CD14-positive monocyte (primary cell): Measurements from ENCODE around the gene GTSF1L. TPM values are rescaled to one million over a fixed set of nuclear protein-coding genes. Genes with fewer than 3 reads are reported as not detected.

Experiments
- DNase-seq, 3 donors: peaks; one replicate each; pipeline ENCODE4 v3.0.0-alpha.2; 2011 to 2022
- H2AFZ ChIP-seq: 2 replicates; pipeline ENCODE4 v1.6.0; 2012; ENCODE audit warnings: mild to moderate bottlenecking, low read depth, low read length, inconsistent platforms; ENCODE audit not compliant: insufficient read depth, poor library complexity, severe bottlenecking
- H3K27ac ChIP-seq, 2 donors: 1 replicate in 1 of 2; 2 replicates in 1 of 2; pipeline ENCODE4 v1.5.1; 2012 to 2013; ENCODE audit warnings: low read length in 2 of 2, control low read depth in 1 of 2, inconsistent platforms in 1 of 2, low read depth in 1 of 2, mild to moderate bottlenecking in 1 of 2
- H3K27me3 ChIP-seq, 2 donors: one replicate each; pipeline versions ENCODE4 v1.6.0 to v1.6.1; 2011 to 2013; ENCODE audit warnings: low read length in 2 of 2; ENCODE audit not compliant: control insufficient read depth in 2 of 2, insufficient read depth in 2 of 2
- H3K36me3 ChIP-seq, 2 donors: replicated peaks in 1 of 2; 1 replicate in 1 of 2; 2 replicates in 1 of 2; pipeline versions ENCODE4 v1.5.1 to v1.6.1; 2012 to 2013; ENCODE audit warnings: low read length in 2 of 2, control low read depth in 1 of 2, inconsistent platforms in 1 of 2, mild to moderate bottlenecking in 1 of 2; ENCODE audit not compliant: insufficient read depth in 2 of 2, control insufficient read depth in 1 of 2
- H3K4me1 ChIP-seq, 2 donors: 1 replicate in 1 of 2; 2 replicates in 1 of 2; pipeline versions ENCODE4 v1.5.1 to v1.6.1; 2012 to 2013; ENCODE audit warnings: low read length in 2 of 2, control low read depth in 1 of 2, inconsistent platforms in 1 of 2, mild to moderate bottlenecking in 1 of 2, moderate library complexity in 1 of 2; ENCODE audit not compliant: insufficient read depth in 2 of 2, control insufficient read depth in 1 of 2
- H3K4me2 ChIP-seq: replicated peaks from 2 replicates; pipeline ENCODE3; 2012; ENCODE audit warnings: low read length, moderate library complexity, mild to moderate bottlenecking; ENCODE audit not compliant: poor library complexity, severe bottlenecking; ENCODE audit errors: extremely low read depth
- H3K4me3 ChIP-seq, 3 experiments: fragments of 200-600 bp in 1 of 3; sonication (generic) in 1 of 3; replicated peaks in 1 of 3; 1 replicate in 2 of 3; 2 replicates in 1 of 3; pipeline ENCODE4 v1.5.1; 2011 to 2013; ENCODE audit warnings: low read length in 3 of 3, mild to moderate bottlenecking in 3 of 3, control low read depth in 2 of 3, low read depth in 2 of 3, inconsistent platforms in 1 of 3, moderate library complexity in 1 of 3
- H3K79me2 ChIP-seq: 2 replicates; pipeline ENCODE4 v1.6.0; 2012; ENCODE audit warnings: mild to moderate bottlenecking, control low read depth, inconsistent platforms, low read length, moderate library complexity; ENCODE audit not compliant: insufficient read depth
- H3K9ac ChIP-seq: 2 replicates; pipeline ENCODE4 v1.6.0; 2017; ENCODE audit warnings: low read length, mild to moderate bottlenecking; ENCODE audit not compliant: insufficient read depth, poor library complexity, severe bottlenecking
- H3K9me3 ChIP-seq, 2 donors: replicated peaks in 1 of 2; 1 replicate in 1 of 2; 2 replicates in 1 of 2; pipeline versions ENCODE4 v1.5.1 to v1.6.1; 2012 to 2013; ENCODE audit warnings: low read length in 2 of 2, control low read depth in 1 of 2; ENCODE audit not compliant: control insufficient read depth in 1 of 2, insufficient read depth in 1 of 2
- H4K20me1 ChIP-seq: 2 replicates; pipeline ENCODE4 v1.6.0; 2012; ENCODE audit warnings: mild to moderate bottlenecking, low read length, control low read depth, moderate library complexity; ENCODE audit not compliant: insufficient read depth
- H3K27ac Mint-ChIP-seq, 7 donors: one replicate each; pipeline ENCODE4 v1.8.0; 2020; ENCODE audit warnings: mild to moderate bottlenecking in 7 of 7, mixed read lengths in 7 of 7, moderate library complexity in 6 of 7, inconsistent platforms in 2 of 7
- H3K27me3 Mint-ChIP-seq, 3 donors: one replicate each; pipeline ENCODE4 v1.8.0; 2021 to 2022; ENCODE audit warnings: low read depth in 3 of 3, mild to moderate bottlenecking in 3 of 3, mixed read lengths in 3 of 3, moderate library complexity in 3 of 3, inconsistent platforms in 1 of 3
- H3K36me3 Mint-ChIP-seq, 2 donors: one replicate each; pipeline ENCODE4 v1.8.0; 2020; ENCODE audit warnings: mixed read lengths in 2 of 2, inconsistent platforms in 1 of 2, mild to moderate bottlenecking in 1 of 2
- H3K4me1 Mint-ChIP-seq: one replicate; pipeline ENCODE4 v1.8.0; 2020; ENCODE audit warnings: mild to moderate bottlenecking, mixed read lengths
- H3K4me3 Mint-ChIP-seq, 2 donors: one replicate each; pipeline ENCODE4 v1.8.0; 2020; ENCODE audit warnings: mild to moderate bottlenecking in 2 of 2, mixed read lengths in 2 of 2, moderate library complexity in 1 of 2
- H3K9me3 Mint-ChIP-seq, 7 donors: one replicate each; pipeline ENCODE4 v1.8.0; 2020 to 2022; ENCODE audit warnings: mixed read lengths in 7 of 7, mild to moderate bottlenecking in 6 of 7, moderate library complexity in 6 of 7, inconsistent platforms in 2 of 7
- CTCF ChIP-seq: fragments of 200-600 bp; IDR thresholded peaks from one replicate; pipeline ENCODE4 v1.8.0; 2022; ENCODE audit warnings: antibody characterized with exemption, mild to moderate bottlenecking
- WGBS: methylation state at CpG from one replicate; pipeline ENCODE4 v1.1.5; 2013; ENCODE audit warnings: missing lambda C conversion rate; ENCODE audit not compliant: insufficient coverage; 5-methylcytosine and 5-hydroxymethylcytosine counted together
- intact Hi-C, 2 donors: fragments of 100-400 bp; cut with micrococcal nuclease; formaldehyde crosslinking; loops; one replicate each; pipeline versions ENCODE4 v1.15.0 to v1.15.1; 2023
- polyA plus RNA-seq, 3 donors: library from polyadenylated mRNA; depleted of rRNA in 1 of 3; unstranded in 2 of 3; stranded (reverse) in 1 of 3; fragments of 300-500 nt in 2 of 3; fragments of >200 nt in 1 of 3; fragmentation: Illumina TruSeq in 2 of 3; gene quantifications; 1 replicate in 2 of 3; 2 replicates in 1 of 3; pipeline ENCODE4 v1.2.3, GENCODE V29; 2012 to 2021

The GTSF1L gene
- polyA plus RNA-seq, 3 donors, result not detected

DNA sequence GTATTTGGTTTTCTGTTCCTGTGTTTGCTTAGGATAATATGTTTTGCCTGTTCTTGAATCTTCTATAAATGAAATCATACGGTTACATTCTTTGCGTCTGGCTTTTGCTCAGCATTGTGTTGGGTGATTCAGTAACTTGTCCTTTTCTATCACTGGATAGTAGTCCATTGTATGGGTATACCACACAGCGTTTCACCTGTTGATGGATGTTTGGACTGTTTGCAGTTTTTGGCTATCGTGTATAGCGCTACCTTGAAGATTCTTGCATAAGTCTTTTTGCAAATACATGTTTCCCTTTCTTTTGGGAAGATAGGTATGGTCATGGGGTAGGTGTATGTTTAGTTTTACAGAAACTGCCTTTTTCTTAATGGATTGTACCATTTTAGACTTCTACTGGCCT is 50.4 kb downstream of the GTSF1L start:
- Mint-ChIP-seq H3K36me3 (peaks cover 22 to 55% of the 10 kb centered on the region in 2 donors), H3K27ac (no peak overlapping the region), H3K4me3 (no peak overlapping the region), H3K4me1 (no peaks in the 10 kb centered on the region), H3K9me3 (no peaks in the 10 kb centered on the region), H3K27me3 (peaks cover 0 to 2% (median 0%) of the 10 kb centered on the region in 3 donors)
- no peak overlapping the region for H3K4me2 ChIP-seq
- no peak overlapping the region for H3K4me3 ChIP-seq
- no peaks in the 10 kb centered on the region for H3K27me3 ChIP-seq
- 100% methylated on average over 4 of the region's 5 CpGs for WGBS
- H3K9me3 ChIP-seq, result no peaks in the 10 kb centered on the region
- no peak overlapping the region for H3K9ac ChIP-seq
- TF ChIP-seq CTCF, result no peak
- no peak for DNase-seq
- no peak overlapping the region for H2AFZ ChIP-seq
- no peaks in the 10 kb centered on the region for H3K79me2 ChIP-seq
- H3K36me3 ChIP-seq, result peaks cover 0 to 13% of the 10 kb centered on the region in 2 donors
- no peaks in the 10 kb centered on the region for H4K20me1 ChIP-seq
- no peaks in the 10 kb centered on the region for H3K4me1 ChIP-seq
- H3K27ac ChIP-seq, result no peak overlapping the region
- intact Hi-C loops, result no loop called here

Other genes starting within 250 kb of the GTSF1L start
- gene L3MBTL1, start 219.3 kb downstream of the GTSF1L start, polyA plus RNA-seq, result 1 to 10 TPM in 1 of 3 donors, under 1 TPM in 2; 0.31 to 9.0 (median 0.36) TPM
- gene SGK2, start 168.0 kb downstream of the GTSF1L start, polyA plus RNA-seq, result under 1 TPM in 1 of 3 donors, not detected in 2; 0.17 TPM
- 10 to 100 TPM; 17.6 to 28.1 (median 24.1) TPM for gene IFT52, start 136.1 kb downstream of the GTSF1L start, polyA plus RNA-seq
- under 1 TPM in 2 of 3 donors, not detected in 1; 0.08 to 0.10 TPM for gene MYBL2, start 59.9 kb downstream of the GTSF1L start, polyA plus RNA-seq
- gene TOX2, start 187.8 kb upstream of the GTSF1L start, polyA plus RNA-seq, result under 1 TPM; 0.39 to 0.56 (median 0.47) TPM